HPDE6-E6E7 (cell line): ENCODE measurements around the gene ASMTL.
A peak's percentile ranks its signal among the peaks of the same experiment; 100 is the strongest.
"Not testable (repeated sequence)": the region's sequence is repeated elsewhere in the genome, so short reads cannot be mapped to it uniquely, and the experiment has no call there.

Experiments
- DNase-seq: peaks from one replicate; pipeline ENCODE4 v3.0.0; 2011; ENCODE audit warnings: missing footprints; ENCODE audit errors: extremely low spot score

ASMTL gene

DNA sequence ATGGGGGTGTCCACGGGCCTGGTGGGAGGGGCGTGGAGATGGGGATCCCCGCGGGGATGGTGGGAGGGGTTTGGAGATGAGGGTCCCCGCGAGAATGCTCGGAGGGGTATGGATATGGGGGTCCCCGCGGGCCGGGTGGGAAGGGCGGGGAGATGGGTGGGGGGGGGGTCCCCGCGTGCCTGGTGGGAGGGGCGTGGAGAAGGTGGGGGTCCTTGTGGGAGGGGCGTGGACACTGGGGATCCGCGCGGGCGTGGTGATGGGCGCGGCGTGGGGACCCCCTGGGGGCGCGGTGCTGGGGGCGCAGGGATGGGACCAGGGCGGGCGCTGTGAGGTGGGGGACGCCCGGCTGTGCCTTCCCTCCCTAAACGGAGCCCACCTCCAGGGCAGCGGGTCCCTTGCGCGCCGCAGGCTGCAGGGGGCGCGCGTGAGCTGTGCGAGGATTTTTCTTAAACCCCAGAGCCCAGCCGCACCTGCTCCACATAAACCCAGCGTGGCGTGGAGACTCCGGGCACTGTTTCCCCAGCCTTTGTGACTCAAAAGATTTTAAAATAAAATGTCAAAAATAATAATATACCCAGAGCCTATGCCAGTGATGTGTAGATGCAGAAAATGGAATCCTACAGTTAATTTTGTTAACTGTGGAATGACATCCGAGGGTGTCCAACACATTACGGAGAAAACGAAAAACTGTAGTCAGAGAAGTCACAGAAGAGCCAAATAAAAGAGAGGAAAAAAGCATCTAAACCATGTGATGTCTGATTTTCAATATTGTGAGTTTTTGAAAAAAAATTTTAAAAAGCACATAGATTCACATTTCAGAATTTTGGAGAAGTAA lies 1.5 kb upstream of the ASMTL start:
- DNase-seq: peak; percentile 36

DNA sequence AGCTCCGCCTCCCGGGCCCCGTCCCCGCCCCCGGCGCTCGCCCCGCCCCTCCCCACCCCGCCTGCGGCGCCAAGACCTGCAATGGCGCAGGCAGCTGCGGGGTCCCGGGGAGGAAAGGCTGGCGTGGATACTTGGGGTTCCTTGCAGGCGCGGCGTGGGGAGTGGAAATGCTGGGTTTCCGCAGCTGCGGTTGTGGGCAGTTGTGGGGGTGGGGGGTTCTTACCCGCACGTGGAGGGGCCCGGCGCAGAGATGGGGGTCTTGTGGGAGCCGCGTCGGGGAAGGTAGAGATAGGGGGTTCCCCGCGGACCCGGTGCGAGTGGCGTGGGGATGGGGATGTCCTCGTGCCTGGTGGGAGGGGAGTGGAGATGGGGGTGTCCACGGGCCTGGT lies 680 bp upstream of the ASMTL start:
- no peak for DNase-seq

DNA sequence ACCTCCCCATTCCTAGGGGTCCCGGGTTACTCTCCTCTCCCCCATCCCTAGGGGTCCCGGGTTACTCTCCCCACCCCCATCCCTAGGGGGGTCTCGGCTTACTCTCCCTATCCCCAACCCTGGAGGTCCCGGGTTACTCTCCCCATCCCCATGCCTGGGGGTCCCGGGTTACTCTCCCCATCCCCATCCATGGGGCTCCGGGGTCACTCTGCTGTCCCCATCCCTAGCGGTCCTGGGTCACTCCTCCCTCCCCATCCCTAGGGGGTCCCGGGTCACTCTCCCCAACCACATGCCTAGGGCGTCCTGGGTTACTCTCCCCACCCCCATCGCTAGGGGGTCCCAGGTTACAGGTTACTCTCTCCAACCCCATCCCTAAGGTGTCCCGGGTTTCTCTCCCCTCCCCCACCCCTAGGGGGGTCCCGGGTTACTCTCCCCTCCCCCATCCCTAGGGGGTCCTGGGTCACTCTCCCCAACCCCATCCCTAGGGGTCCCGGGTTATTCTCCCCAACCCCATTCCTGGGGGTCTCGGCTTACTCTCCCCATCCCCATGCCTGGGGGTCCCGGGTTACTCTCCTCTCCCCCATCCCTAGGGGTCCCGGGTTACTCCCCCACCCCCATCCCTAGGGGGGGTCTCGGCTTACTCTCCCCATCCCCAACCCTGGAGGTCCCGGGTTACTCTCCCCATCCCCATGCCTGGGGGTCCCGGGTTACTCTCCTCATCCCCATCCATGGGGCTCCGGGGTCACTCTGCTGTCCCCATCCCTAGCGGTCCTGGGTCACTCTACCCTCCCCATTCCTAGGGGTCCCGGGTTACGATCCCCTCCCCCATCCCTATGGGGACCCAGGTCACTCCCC lies 821 bp downstream of the ASMTL start:
- DNase-seq: no peak

DNA sequence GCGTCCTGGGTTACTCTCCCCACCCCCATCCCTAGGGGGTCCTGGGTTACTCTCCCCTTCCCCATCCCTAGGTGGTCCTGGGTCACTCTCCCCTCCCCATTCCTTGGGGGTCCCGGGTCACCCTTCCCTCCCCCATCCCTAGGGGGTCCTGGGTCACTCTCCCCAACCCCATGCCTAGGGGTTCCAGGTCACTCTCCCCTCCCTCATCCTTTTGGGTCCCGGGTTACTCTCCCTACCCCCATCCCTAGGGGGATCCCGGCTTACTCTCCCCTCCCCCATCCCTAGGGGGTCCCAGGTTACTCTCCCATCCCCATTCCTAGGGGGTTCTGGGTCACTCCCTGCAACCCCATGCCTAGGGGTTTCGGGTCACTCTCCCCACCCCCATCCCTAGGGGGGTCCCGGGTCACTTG lies 1.5 kb downstream of the ASMTL start:
- no peak for DNase-seq

DNA sequence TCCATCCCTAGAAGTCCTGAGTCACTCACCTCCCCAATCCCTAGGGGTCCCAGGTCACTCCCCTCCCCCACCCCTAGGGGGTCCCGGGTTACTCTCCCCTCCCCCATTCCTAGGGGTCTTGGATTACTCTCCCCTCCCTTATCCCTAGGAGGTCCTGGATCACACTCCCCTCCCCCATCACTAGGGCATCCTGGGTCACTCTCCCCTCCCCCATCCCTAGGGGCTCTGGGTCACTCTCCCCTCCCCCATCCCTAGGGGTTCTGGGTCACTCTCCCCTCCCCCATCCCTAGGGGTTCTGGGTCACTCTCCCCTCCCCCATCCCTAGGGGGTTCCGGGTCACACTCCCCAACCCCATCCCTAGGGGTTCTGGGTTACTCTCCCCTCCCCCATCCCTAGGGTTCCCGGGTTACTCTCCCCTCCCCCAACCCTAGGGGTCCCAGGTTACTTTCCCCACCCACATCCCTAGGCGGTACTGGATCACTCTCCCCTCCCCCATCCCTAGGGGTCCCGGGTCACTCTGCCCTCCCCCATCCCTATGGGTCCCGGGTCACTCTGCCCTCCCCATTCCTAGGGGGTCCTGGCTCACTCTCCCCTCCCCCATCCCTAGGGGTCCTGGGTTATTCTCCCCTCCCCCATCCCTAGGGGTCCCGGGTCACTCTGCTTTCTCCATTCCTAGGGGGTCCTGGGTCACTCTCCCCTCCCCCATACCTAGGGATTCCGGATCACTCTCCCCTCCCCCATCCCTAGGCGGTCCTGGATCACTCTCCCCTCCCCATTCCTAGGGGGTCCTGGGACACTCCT lies 2.1 kb downstream of the ASMTL start:
- DNase-seq: no peak

DNA sequence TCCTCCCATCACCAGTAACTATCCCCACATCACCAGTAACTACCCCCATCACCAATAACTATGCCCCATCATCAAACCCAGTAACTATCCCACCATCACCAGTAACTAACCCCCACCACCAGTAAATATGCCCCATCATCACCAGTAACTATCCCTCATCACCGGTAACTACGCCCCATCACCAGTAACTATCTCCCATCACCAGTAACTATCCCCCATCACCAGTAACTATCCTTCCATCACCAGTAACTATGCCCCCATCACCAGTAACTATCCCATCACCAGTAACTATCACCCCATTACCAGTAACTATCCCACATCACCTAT lies 2.9 kb downstream of the ASMTL start:
- no peak for DNase-seq

DNA sequence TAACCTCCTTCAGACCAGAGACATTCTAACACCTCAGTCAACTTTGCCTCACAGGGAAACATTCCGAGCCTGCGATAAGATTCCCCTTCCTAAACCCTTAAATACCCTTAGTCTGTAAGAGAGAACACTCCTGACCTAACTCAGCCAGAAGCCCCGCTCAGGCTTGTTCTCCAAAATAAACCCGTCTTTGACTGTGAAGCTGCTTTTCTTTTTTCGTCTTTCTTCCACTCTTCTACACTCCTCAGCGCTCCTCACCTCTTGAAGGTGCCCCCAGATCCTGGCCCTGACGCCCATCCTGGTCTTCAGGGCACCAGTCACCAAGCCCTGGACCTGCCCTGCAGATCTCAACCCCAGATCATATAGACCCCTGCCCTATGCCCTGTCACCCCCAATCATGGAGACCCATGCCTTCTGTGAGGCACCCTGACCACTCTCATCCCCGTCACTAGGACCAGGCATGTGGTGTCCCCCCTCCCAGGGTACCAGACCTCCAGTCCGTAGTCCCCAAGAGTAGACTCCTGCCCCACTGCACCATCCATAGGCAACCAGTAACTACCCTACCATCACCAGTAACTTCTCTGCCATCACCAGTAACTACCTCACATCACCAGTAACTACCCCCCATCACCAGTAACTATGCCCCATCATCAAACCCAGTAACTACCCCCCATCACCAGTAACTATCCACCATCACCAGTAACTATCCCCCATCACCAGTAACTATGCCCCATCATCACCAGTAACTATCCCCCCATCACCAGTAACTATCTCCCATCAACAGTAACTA lies 3.5 kb downstream of the ASMTL start:
- DNase-seq: no peak

DNA sequence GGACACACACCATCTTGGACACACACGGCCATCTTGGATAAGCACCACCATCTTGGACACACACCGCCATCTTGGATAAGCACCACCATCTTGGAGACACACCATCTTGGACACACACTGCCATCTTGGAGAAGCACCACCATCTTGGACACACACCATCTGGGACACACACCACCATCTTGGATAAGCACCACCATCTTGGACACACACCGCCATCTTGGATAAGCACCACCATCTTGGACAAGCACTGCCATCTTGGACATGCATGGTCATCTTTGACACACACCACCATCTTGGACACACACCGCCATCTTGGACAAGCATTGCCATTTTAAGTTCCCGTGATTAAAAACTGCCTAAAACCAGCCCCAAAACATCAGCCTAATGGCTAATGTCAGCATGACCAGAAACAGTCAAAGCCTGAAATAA lies 4.1 kb downstream of the ASMTL start:
- not testable (repeated sequence) for DNase-seq

DNA sequence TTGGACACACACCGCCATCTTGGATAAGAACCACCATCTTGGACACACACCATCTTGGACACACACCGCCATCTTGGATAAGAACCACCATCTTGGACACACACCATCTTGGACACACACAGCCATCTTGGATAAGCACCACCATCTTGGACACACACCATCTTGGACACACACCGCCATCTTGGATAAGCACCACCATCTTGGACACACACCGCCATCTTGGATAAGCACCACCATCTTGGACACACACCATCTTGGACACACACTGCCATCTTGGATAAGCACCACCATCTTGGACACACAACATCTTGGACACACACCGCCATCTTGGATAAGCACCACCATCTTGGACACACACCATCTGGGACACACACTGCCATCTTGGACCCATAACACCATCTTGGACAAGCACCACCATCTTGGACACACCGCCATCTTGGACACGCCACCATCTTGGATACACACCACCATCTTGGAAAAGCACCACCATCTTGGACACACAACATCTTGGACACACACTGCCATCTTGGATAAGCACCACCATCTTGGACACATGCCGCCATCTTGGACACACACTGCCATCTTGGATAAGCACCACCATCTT lies 4.6 kb downstream of the ASMTL start:
- DNase-seq: not testable (repeated sequence)

DNA sequence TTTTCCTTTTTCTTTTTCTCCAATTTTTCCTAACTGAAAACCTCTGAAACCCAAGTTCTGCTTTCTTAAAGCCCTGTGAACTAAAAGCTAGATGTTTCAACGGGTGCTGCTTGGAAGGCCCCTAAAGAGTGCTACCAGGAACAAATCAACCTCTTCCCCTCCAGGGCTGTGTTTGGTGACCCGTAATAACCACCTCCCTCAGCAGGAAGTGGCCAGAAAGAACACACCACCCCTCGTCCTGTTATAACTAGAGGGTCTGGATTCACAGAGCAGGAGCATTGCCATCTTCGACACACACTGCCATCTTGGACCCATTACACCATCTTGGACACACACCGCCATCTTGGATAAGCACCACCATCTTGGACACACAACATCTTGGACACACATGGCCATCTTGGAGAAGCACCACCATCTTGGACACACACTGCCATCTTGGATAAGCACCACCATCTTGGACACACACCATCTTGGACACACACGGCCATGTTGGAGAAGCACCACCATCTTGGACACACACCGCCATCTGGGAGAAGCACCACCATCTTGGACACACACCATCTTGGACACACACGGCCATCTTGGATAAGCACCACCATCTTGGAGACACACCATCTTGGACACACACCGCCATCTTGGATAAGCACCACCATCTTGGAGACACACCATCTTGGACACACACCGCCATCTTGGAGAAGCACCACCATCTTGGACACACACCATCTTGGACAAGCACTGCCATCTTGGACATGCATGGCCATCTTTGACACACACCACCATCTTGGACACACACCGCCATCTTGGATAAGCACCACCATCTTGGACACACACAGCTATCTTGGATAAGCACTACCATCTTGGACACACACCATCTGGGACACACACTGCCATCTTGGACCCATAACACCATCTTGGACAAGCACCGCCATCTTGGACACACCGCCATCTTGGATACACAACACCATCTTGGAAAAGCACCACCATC lies 5.4 kb downstream of the ASMTL start:
- DNase-seq: not testable (repeated sequence)

DNA sequence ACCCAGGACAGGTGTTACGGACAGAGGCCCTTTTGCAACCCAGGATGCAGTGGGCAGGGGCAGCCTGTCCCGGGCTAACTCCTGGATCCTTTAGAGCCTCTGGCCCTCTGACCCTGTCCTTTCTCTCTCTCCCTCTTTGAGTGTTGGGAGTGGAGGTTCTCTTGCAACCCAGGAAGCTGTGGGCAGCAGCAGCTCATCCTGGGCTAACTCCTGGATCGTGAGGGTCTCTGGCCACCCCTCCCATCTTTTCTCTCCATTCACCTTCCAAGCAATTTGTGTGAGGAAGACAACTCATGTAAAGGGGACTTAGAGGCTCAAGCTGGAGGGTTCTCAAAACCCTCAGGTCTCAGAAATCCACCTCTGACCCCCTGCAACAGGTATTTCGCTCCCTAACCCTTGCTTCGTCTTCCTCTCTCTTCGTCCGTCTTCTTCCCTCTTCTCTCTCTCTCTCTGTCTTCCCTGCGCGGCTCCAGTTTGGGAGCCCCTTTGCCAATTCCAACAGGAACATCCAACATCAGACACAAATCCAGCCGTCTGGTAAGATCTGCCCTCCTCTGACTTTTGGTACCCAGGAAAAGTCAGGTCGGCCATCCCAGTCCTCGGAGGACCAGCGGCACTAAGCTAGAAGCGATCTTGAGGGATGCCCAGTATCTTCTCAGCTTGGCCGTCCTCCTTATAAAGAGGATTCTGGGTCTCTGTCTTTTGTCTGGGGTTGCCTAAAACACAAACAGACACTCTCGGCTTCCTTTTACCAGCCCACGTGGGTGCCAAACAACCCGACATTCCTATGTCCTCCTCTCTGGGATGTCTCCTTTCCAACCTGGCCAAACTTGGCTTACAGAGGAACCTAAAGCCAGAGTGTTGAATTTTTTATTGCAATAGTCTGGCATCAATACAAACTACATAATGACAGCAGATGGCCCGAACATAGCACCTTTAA lies 7.9 kb downstream of the ASMTL start:
- DNase-seq: no peak

DNA sequence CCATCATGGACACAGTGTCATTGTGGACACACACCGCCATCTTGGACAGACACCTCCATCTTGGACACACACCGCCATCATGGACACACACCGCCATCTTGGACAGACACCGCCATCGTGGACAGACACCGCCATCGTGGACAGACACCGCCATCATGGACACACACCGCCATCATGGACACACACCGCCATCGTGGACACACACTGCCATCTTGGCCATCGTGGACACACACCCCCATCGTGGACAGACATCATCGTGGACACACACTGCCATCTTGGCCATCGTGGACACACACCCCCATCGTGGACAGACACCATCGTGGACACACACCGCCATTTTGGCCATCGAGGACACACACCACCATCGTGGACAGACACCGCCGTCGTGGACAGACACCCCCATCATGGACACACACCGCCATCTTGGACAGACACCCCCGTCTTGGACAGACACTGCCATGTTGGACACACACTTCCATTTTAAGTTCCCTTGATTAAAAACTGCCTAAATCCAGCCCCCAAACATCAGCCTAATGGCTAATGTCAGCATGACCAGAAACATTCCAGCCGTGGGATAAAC lies 9.1 kb downstream of the ASMTL start:
- no peak for DNase-seq

DNA sequence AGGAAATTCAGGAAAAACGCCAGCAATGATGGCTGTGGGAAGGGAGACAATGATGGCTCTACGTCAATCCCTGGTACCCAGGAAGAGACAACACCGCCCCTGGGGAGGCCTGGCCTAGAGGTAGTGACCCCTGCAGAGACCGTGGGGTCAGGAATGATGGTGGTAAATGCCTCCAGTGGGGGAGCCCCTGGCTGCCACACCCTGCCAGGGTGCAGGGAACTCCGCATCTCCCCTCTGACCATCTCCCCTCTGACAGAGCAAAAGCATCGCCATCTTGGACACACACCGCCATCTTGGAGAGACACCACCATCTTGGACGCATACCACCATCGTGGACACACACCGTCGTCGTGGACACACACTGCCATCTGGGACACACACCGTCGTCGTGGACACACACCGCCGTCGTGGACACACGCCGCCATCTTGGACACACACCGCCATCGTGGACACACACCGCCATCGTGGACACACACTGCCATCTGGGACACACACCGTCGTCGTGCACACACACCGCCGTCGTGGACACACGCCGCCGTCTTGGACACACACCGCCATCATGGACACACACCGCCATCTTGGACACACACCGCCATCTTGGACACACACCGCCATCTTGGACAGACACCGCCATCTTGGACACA lies 9.9 kb downstream of the ASMTL start:
- DNase-seq: no peak

DNA sequence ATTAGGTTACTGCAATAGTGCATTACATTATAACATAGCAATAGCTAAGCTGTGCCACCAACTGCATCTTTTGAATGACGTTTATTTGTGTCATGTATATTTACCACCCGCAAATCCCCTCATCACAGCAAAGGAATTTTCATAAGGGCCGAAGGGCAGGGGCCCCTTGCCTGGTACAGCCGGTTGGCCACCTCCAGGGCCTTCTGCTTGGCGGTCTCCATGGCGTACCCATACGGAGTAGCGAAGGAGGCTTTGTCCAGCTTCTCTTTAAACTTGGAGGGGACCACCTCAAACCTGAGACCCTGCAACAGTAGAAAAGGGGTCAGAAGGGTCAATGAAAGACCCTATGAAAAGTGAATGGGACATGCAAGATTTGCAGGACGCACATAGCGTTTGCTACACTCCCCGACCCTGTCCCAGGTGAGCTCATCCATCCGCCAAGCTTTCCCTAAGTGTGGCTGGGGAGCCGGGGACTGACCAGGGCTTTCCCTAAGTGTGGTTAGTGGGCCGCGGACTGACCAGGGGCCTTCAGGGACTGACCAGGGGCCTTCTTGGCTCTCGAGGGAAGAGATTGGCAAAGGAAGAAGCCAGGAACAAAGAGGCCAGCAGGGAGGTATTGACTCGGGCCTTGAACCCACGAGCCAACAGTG lies 10.6 kb downstream of the ASMTL start:
- DNase-seq: no peak

DNA sequence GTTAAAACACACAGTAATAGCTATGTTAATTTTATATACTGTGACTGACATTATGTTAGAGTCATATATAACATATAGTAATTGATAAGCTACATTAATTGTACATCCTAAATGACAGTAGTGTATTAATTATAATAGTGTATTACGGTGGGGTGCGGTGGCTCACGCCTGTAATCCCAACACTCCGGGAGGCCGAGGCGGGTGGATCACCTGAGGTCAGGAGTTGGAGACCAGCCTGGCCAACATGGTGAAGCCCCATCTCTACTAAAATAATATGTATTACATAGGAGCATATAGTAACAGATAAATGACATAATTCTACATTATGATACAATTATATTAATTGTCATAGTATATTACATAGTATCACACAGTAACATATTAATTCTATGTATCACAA lies 12.2 kb downstream of the ASMTL start:
- no peak for DNase-seq

DNA sequence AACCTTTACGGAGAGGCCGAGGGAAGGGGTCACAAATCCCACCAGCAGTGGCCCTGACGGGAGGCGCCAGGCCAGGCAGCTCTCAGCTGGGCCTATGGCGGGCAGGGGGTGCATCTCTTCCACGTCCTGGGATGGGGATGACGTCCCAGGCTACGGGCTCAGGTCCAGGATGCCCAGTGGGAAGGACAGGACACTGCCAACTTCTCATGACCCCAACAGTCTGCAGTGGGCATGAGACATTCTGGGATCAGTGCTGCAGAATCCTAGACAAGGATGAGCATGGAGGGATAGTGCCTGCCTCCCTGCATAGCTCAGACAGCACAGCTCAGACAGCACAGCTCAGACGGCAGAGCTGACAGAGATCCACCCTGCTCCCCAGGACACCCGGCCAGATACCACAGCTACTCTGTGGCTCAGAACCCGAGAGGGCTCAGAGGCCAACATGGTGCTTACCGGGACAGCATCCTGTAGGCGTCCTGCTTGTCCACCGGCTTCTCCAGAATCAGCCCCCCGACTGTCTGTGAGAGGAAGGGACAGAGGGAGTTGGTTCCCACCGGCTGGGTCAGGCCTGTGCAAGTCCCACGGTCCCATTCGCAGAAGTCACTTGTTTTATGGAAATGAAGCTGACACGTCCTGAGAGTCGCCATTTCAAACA lies 17.3 kb downstream of the ASMTL start:
- no peak for DNase-seq

DNA sequence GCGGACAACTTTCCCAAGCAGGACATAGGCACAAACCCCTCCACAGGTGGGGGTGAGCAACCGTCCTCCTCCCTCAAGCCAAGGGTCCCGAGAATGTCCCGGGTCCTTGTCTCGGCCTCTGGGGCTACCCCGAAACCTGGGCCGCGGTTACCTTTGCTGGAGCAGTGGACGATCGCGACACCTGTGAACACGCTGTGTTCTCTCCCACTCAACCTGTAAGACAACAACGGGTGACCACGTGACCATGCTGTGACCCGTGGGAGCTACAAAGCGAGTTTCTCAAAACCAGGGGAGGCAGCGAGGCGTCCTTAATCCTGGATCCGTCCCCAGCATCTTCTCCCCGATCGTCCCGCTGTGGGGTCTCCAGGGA lies 17.9 kb downstream of the ASMTL start:
- no peak for DNase-seq
